ENCODE measurements around the gene PPA1.

DNA sequence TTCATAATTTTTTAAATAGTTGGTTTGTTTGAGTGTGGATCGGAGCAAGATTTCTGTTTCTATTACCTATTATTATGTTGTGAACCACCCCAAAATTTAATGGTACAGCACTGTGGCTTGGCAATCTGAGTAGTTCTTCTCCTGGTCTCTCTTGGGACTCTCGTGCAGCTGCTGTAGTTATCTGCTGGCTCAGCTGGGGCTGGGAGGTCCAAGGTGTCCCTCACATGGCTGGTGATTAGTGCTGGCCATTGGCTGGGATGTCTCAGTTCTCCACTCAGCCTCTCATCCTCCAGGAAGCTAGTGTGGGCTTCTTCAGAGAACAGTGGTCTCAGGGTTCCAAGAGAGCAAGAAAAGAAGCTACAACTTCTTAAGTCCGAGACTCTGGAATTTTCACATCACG, 35.1 kb upstream of the PPA1 start:
- no peak for TF ChIP-seq SMC3 (IDR thresholded peaks at IDR 0.05; ENCODE audit: low read depth, low read length)
- TF ChIP-seq, protein P1, sequence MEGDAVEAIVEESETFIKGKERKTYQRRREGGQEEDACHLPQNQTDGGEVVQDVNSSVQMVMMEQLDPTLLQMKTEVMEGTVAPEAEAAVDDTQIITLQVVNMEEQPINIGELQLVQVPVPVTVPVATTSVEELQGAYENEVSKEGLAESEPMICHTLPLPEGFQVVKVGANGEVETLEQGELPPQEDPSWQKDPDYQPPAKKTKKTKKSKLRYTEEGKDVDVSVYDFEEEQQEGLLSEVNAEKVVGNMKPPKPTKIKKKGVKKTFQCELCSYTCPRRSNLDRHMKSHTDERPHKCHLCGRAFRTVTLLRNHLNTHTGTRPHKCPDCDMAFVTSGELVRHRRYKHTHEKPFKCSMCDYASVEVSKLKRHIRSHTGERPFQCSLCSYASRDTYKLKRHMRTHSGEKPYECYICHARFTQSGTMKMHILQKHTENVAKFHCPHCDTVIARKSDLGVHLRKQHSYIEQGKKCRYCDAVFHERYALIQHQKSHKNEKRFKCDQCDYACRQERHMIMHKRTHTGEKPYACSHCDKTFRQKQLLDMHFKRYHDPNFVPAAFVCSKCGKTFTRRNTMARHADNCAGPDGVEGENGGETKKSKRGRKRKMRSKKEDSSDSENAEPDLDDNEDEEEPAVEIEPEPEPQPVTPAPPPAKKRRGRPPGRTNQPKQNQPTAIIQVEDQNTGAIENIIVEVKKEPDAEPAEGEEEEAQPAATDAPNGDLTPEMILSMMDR (conservative IDR thresholded peaks at IDR 0.05; ENCODE audit: low read depth, low read length), result no peak
- no peak for TF ChIP-seq CEBPB (IDR thresholded peaks at IDR 0.05; ENCODE audit: low read depth, low read length)
- TF ChIP-seq POLR2A (IDR thresholded peaks at IDR 0.05; ENCODE audit: low read depth, low read length), result no peak
- no peak for TF ChIP-seq RFX5 (IDR thresholded peaks at IDR 0.05; ENCODE audit: low read depth, low read length)

Data from IMR-90 (cell line).